ENCODE data around the gene KCTD11.

GRCh38 chr17:7374353-7374752, 22.4 kb downstream of the KCTD11 start:
- TF ChIP-seq RAD21 (IDR thresholded peaks at IDR 0.05; ENCODE audit: low read depth) (no peak), TCF7L2 (IDR thresholded peaks at IDR 0.05; ENCODE audit: borderline replicate concordance, extremely low read depth, insufficient read depth, insufficient read length) (no peak), MAX (IDR thresholded peaks at IDR 0.05) (no peak), POLR2A (IDR thresholded peaks at IDR 0.05; ENCODE audit: borderline replicate concordance, extremely low read depth, insufficient read depth, insufficient read length) (no peak), EZH2 (IDR thresholded peaks at IDR 0.05) (no peak), CEBPB (IDR thresholded peaks at IDR 0.05; ENCODE audit: low read depth) (no peak), EGR1 (IDR thresholded peaks at IDR 0.05; ENCODE audit: low read depth) (no peak), SIN3A (IDR thresholded peaks at IDR 0.05; ENCODE audit: low read depth) (no peak)
- TF ChIP-seq, protein P1, sequence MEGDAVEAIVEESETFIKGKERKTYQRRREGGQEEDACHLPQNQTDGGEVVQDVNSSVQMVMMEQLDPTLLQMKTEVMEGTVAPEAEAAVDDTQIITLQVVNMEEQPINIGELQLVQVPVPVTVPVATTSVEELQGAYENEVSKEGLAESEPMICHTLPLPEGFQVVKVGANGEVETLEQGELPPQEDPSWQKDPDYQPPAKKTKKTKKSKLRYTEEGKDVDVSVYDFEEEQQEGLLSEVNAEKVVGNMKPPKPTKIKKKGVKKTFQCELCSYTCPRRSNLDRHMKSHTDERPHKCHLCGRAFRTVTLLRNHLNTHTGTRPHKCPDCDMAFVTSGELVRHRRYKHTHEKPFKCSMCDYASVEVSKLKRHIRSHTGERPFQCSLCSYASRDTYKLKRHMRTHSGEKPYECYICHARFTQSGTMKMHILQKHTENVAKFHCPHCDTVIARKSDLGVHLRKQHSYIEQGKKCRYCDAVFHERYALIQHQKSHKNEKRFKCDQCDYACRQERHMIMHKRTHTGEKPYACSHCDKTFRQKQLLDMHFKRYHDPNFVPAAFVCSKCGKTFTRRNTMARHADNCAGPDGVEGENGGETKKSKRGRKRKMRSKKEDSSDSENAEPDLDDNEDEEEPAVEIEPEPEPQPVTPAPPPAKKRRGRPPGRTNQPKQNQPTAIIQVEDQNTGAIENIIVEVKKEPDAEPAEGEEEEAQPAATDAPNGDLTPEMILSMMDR (IDR thresholded peaks at IDR 0.05 in 2 of 3, conservative IDR thresholded peaks at IDR 0.05 in 1 of 3; ENCODE audit: borderline replicate concordance in 1 of 3, insufficient read depth in 1 of 3, low read depth in 2 of 3, low read length in 2 of 3): no peak
- TF ChIP-seq, protein P2, sequence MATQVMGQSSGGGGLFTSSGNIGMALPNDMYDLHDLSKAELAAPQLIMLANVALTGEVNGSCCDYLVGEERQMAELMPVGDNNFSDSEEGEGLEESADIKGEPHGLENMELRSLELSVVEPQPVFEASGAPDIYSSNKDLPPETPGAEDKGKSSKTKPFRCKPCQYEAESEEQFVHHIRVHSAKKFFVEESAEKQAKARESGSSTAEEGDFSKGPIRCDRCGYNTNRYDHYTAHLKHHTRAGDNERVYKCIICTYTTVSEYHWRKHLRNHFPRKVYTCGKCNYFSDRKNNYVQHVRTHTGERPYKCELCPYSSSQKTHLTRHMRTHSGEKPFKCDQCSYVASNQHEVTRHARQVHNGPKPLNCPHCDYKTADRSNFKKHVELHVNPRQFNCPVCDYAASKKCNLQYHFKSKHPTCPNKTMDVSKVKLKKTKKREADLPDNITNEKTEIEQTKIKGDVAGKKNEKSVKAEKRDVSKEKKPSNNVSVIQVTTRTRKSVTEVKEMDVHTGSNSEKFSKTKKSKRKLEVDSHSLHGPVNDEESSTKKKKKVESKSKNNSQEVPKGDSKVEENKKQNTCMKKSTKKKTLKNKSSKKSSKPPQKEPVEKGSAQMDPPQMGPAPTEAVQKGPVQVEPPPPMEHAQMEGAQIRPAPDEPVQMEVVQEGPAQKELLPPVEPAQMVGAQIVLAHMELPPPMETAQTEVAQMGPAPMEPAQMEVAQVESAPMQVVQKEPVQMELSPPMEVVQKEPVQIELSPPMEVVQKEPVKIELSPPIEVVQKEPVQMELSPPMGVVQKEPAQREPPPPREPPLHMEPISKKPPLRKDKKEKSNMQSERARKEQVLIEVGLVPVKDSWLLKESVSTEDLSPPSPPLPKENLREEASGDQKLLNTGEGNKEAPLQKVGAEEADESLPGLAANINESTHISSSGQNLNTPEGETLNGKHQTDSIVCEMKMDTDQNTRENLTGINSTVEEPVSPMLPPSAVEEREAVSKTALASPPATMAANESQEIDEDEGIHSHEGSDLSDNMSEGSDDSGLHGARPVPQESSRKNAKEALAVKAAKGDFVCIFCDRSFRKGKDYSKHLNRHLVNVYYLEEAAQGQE (IDR thresholded peaks at IDR 0.05; ENCODE audit: low read depth): no peak
